Measurements from ENCODE around the gene N4BP2.
A peak's percentile ranks its signal among the peaks of the same experiment; 100 is the strongest.
"Not testable (repeated sequence)": the region's sequence is repeated elsewhere in the genome, so short reads cannot be mapped to it uniquely, and the experiment has no call there.

The N4BP2 gene

GRCh38 chr4:40056716-40057585 is at the start of gene N4BP2:
N4BP2 (plus strand) TSS chr4:40056850; CDS start chr4:40097341, 40,491 bp downstream.
- DNase-seq, result no peak

- no peak for DNase-seq
Observed at GRCh38 chr4:40016007-40016406, 40.6 kb upstream of the N4BP2 start.

GRCh38 chr4:40020221-40020620 is 36.4 kb upstream of the N4BP2 start:
- DNase-seq, result no peak

GRCh38 chr4:40021116-40021515 is 35.5 kb upstream of the N4BP2 start:
- DNase-seq, result not testable (repeated sequence)

GRCh38 chr4:40024049-40024448 is 32.6 kb upstream of the N4BP2 start:
- not testable (repeated sequence) for DNase-seq

GRCh38 chr4:40032785-40033184 is 23.9 kb upstream of the N4BP2 start:
- DNase-seq, result no peak

GRCh38 chr4:40033613-40034012 is 23.0 kb upstream of the N4BP2 start:
- no peak for DNase-seq

GRCh38 chr4:40038977-40039376 is 17.7 kb upstream of the N4BP2 start:
- no peak for DNase-seq

GRCh38 chr4:40040908-40041307 is 15.7 kb upstream of the N4BP2 start:
- DNase-seq, result no peak

- no peak for DNase-seq
Observed at GRCh38 chr4:40043786-40044185, 12.9 kb upstream of the N4BP2 start.

GRCh38 chr4:40046311-40046980 is 10.2 kb upstream of the N4BP2 start:
- DNase-seq, result no peak

- DNase-seq, result no peak
Observed at GRCh38 chr4:40053161-40053560, 3.5 kb upstream of the N4BP2 start.

GRCh38 chr4:40055511-40055862 is 1.2 kb upstream of the N4BP2 start:
- DNase-seq, result no peak

GRCh38 chr4:40055863-40056715 is 561 bp upstream of the N4BP2 start:
- DNase-seq, result no peak

- peak; percentile 80 for DNase-seq
Observed at GRCh38 chr4:40057586-40058091, 989 bp downstream of the N4BP2 start.

- no peak for DNase-seq
Observed at GRCh38 chr4:40058121-40058520, 1.5 kb downstream of the N4BP2 start.

- DNase-seq, result no peak
Observed at GRCh38 chr4:40058854-40059253, 2.2 kb downstream of the N4BP2 start.

GRCh38 chr4:40059362-40059761 is 2.7 kb downstream of the N4BP2 start:
- DNase-seq, result no peak

- DNase-seq, result no peak
Observed at GRCh38 chr4:40065010-40065409, 8.4 kb downstream of the N4BP2 start.

- DNase-seq, result no peak
Observed at GRCh38 chr4:40066651-40067050, 10.0 kb downstream of the N4BP2 start.

GRCh38 chr4:40070387-40070786 is 13.7 kb downstream of the N4BP2 start:
- no peak for DNase-seq

- no peak for DNase-seq
Observed at GRCh38 chr4:40086421-40086820, 29.8 kb downstream of the N4BP2 start.

GRCh38 chr4:40087799-40088366 is 31.2 kb downstream of the N4BP2 start:
- no peak for DNase-seq
